ENCODE data around the gene FSTL4.

GRCh38 chr5:133347039-133347438 lies 265.3 kb downstream of the FSTL4 start:
- no peak for TF ChIP-seq EZH2phosphoT487 (IDR thresholded peaks at IDR 0.05; ENCODE audit: borderline replicate concordance, low read depth, low read length)
- TF ChIP-seq, protein P1, sequence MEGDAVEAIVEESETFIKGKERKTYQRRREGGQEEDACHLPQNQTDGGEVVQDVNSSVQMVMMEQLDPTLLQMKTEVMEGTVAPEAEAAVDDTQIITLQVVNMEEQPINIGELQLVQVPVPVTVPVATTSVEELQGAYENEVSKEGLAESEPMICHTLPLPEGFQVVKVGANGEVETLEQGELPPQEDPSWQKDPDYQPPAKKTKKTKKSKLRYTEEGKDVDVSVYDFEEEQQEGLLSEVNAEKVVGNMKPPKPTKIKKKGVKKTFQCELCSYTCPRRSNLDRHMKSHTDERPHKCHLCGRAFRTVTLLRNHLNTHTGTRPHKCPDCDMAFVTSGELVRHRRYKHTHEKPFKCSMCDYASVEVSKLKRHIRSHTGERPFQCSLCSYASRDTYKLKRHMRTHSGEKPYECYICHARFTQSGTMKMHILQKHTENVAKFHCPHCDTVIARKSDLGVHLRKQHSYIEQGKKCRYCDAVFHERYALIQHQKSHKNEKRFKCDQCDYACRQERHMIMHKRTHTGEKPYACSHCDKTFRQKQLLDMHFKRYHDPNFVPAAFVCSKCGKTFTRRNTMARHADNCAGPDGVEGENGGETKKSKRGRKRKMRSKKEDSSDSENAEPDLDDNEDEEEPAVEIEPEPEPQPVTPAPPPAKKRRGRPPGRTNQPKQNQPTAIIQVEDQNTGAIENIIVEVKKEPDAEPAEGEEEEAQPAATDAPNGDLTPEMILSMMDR (conservative IDR thresholded peaks at IDR 0.05; ENCODE audit: low read length), result 0 out of 2 replicates have a peak, but pooled peaks have one; percentile 28
